NCI-H2171 treated with DMSO at 0.1 percent for 48 hours (cell line): ENCODE data around the gene ZSCAN23.
"Not testable (repeated sequence)": the region's sequence is repeated elsewhere in the genome, so short reads cannot be mapped to it uniquely, and the experiment has no call there.

Experiments
- DNase-seq: peaks from one replicate; lab custom pipeline; 2025; lab: John Stamatoyannopoulos, UW

The ZSCAN23 gene

GRCh38 chr6:28443112-28443773 is at the start of gene ZSCAN23:
Gene ZSCAN23 (minus strand): TSS chr6:28443491. CDS start chr6:28436266, 7,225 bp downstream.
- DNase-seq = peak; percentile 92

DNA sequence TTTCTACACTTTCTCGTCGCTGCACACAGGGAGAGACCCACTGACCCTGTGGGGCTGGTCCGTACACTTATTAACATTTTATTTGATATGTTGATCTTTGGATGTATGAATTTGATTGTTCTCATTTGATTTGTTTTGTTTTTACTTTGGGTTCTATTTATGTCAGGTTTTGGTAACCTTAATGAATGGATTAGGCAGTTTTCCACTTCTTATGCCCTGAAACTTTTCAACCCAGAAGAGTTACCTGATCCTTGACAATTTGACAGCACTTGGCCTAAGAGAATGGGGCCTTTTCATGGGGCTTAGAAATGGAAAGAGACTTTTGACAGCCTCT is 48.7 kb upstream of the ZSCAN23 start:
- no peak for DNase-seq

- DNase-seq = no peak
Observed at GRCh38 chr6:28490205-28490890, 47.1 kb upstream of the ZSCAN23 start.

DNA sequence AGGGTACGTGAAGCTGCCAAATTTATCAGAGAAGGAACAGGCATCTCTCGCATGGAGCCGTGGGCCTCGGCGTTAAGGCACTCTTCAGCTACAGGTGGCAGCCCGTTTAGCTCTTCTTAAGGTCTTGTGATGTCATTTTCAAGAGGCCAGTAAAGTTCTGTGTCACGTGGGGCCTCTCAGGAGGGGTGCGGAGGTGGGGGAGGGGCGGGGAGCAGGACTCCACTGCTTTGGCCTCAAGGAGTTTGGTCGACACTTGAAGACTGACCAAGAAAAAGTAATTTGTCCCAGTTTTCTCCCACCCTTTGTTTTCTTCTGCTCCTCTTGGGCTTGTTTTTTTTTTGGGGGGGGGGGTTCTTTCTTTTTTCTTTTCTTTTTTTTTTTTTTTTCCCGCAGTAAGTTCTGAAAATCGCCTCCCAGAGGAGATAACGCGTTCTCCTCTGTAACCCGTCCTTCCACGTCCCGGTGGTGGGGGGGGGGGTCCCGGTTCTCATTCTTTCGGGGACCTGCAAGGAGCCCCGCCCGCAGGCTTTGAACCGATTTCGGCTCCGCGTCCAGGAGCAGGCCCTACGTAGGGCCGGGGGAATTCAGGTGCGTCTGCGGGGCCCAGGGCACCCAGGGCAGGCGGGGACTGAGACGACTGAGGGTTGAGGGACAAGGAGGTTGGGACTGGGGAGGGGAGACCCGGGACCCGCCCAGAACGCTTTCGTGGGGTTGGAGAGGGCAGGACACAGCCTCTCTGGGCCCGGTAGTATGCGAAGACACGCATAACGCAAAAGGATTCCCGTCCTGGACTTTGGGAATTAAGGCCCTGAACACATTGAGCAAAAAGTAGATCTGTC is 46.3 kb upstream of the ZSCAN23 start:
- no peak for DNase-seq

GRCh38 chr6:28488916-28489365 is 45.6 kb upstream of the ZSCAN23 start:
- DNase-seq = peak; percentile 22

GRCh38 chr6:28486988-28487742 is 43.9 kb upstream of the ZSCAN23 start:
- DNase-seq = no peak

DNA sequence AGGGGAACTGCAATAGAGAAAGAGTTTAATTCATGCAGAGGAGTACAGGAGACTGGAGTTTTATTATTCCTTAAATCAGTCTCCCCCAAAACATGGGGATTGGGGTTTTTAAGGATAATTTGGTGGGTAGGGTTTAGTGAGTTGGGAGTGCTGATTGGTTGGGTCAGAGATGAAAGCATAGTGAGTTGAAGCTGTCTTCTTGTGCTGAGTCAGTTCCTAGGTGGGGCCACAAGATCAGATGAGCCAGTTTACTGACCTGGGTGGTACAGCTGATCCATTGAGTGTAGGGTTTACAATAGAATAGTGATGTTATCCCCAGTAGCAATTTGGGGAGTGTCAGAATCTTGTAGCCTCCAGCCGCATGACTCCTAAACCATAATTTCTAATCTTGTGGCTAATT is 43.2 kb upstream of the ZSCAN23 start:
- no peak for DNase-seq

DNA sequence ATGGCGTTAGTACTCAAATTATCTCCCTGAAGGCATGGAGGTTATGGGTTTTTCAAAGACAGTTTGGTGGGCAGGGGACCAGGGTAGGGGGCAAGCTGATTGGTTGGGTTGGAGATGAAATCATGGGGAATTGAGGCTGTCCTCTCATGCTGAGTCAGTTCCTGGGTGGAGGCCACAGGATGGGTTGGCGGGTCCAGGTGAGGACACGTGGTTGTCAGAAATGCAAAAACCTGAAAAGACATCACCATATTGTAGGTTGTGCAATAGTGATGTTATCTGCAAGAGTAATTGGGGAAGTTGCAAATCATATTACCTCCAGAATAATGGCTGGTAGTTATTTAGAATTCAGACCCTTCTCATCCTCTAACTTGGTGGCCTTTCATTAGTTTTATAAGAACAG is 42.2 kb upstream of the ZSCAN23 start:
- no peak for DNase-seq

GRCh38 chr6:28480253-28480932 is 37.1 kb upstream of the ZSCAN23 start:
- no peak for DNase-seq

DNA sequence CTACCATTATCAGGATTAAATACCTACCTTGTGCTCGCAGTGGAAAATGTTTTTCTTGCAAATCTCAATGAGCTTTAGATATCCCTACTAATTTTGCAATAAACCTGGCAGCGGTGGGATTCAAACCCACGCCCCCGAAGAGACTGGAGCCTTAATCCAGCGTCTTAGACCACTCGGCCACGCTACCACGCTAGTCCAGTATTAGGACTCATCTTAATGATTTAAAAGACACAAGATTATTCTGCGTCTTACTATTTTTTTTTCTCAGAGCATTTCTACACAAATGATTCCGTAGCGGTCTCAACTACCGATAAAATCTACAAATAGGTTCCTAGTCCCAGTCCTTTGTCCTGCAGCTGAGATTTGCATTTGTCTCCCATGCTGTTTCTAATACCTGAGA is 35.2 kb upstream of the ZSCAN23 start:
- DNase-seq = no peak

- DNase-seq = peak; percentile 67
Observed at GRCh38 chr6:28474441-28475219, 31.3 kb upstream of the ZSCAN23 start.

- DNase-seq = not testable (repeated sequence)
Observed at GRCh38 chr6:28469153-28469745, 26.0 kb upstream of the ZSCAN23 start.

GRCh38 chr6:28468056-28468455 is 24.8 kb upstream of the ZSCAN23 start:
- no peak for DNase-seq

- DNase-seq = no peak
Observed at GRCh38 chr6:28462401-28462800, 19.1 kb upstream of the ZSCAN23 start.

GRCh38 chr6:28458568-28458967 is 15.3 kb upstream of the ZSCAN23 start:
- no peak for DNase-seq

DNA sequence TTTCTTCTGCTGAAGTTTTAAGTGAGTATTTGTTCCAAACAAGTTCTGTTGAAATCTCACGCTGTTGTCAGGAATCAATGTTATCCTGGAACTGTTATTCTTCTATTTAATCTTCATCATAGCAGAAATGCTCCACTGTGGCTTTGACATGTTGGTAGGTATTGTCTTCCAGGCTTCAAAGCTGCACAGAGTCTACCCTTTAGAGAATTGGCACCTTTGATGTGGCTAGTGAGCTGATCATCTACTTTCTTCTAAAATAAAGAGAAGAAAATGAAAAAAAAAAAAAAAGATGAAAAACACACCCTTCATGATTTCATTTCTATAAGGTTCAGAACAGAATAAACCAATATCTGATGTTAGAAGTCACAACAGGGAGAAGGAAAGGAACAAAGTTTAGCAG is 5.8 kb upstream of the ZSCAN23 start:
- DNase-seq = no peak

DNA sequence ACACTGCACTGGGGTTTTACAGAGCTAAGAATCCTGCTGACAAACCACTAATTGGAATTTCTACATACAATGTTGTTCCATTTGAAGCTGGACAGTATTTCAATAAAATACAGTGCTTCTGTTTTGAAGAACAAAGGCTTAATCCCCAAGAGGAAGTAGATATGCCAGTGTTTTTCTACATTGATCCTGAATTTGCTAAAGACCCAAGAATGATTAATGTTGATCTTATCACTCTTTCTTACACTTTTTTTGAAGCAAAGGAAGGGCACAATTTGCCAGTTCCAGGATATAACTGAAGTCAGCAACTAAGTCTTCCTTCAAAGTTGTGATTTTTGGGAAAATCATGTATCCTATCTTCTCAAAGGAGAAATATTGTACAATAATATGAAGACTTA is 4.2 kb upstream of the ZSCAN23 start:
- DNase-seq = not testable (repeated sequence)

DNA sequence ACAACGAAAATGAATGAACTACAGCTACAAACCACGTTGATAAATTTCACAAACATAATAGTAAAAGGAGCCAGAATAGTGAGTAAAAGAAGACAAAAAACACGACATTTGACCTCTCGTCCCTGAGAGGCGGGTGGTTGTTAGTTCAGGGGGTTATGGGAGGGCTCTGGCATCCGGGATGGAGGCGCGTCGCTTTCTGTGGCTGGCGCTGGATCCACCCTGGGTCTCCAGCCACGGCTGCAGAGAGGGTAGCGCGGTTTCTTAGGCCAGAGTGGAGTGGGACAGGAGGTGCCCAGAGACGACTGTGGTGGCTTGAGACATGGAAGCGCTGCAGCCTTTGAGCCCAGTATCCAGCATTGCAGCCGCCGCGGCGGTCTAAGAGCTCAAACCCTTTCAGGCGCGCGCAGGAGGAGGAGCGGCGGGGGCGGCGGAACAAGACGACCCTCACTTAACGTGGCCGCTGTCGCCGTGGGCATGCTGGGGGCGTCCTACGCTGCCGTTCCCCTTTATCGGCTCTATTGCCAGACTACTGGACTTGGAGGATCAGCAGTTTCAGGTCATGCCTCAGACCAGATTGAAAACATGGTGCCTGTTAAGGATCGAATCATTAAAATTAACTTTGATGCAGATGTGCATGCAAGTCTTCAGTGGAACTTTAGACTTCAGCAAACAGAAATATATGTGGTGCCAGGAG is 3.7 kb upstream of the ZSCAN23 start:
- no peak for DNase-seq

GRCh38 chr6:28444759-28445158 is 1.5 kb upstream of the ZSCAN23 start:
- peak; percentile 1 for DNase-seq

DNA sequence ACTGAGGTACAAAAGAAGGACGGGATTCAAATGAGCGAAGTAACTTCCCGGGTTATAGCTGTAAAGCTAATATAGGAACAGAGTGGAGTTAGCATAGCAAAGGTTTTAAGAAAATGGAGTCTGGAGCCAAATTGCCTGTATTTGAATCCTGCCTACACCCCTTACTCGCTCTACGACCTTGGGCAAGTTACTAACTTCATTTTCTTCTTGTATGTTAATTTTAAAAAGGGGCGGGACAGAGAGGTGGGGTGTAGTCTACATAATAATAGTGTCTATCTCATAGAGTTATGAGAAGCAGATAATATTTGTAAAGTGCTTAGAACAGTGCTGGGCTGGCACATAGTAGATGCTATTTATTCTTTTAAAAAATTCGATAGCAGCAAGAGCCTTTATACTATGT is 705 bp downstream of the ZSCAN23 start:
- no peak for DNase-seq
